NCI-H226 (cell line): ENCODE data around the gene LZTFL1.
"Not testable (repeated sequence)": the region's sequence is repeated elsewhere in the genome, so short reads cannot be mapped to it uniquely, and the experiment has no call there.

Experiments used
- DNase-seq: peaks from one replicate; pipeline ENCODE4 v3.0.0-alpha.2; 2015

Gene LZTFL1

DNA sequence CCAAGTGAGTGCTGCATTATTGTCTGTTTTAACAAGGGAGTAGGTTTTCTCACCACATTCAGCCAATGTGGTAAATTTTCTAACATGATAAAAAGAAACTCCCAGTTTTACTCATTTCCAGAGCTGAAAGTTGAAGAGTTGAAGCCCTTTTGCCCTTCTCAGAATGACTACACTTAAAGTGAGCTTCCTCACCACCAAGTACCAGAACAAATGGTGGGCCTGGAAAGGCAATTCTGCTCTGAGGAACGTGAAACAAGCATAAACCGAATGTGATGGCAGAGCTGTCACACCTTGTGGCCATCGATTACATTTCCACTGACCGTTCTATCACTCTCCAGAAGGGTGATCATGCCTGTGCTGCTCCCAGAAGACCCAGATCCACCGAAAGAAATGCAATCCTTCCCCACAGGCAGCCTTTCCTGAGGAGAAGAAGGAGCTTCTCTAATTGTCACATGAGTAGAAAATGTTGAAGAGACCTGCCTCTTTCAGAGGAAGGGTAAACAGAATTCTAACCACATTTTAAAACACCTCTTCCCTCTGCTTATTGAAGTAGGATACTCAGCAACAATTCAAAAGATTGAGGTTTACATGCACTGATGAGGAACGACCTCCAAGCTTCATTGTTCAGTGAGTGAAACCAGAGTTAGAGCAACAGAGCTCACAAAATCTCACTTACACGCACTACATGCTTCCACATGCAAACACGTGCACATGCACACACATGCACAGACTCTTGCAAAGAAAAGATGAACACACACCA, 23.0 kb upstream of the LZTFL1 start:
- DNase-seq, result no peak

DNA sequence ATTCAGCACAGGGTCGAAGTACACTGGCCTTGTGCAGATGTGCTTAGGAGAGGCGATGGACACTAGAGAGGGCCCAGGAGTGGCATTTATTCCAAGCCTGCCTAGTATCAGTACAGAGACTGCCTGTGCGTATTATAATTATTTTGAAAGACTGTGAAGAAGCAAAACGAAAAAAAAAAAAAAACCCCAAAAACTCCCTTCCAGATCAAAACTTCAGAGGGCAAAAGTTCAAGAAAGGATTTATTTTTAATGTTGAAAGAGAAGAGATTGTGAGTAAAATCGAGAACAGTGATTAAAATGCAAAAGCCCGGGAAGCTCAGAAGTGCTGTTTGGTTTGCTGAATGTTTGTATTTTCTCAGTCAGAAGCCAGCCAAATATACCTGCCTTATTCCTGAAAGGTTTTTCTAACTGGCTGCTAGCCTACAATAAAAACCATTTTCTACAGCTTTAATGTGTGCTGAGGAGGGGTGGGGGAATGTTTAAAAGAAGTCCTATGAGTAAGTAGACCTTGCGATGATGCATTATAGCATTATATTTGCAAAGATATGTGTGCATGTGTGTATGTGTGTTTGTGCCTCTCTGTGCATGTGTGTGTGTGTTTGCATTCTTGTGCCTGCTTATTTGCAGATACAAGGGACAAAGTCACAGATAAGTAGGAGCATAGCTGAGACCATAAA, 19.3 kb upstream of the LZTFL1 start:
- DNase-seq, result no peak

DNA sequence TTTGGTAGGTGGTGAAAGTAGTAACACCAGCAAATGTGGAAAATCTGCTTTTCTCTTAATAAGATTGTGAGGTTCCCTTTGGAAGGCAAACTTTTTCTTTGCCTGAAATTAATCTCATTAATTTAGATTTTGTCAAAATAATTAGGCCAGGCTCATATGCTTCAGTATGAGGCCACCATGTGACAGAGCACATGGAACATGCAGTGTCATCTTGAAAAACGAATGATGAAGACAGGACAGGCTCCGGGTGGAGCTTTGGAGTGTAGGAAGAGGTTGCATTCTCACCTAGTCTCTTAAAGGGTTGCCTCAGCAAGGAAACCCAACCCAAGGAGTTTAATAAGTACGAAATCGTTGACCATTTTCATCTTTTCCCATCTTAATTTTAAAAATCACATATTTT, 18.6 kb upstream of the LZTFL1 start:
- DNase-seq, result no peak

DNA sequence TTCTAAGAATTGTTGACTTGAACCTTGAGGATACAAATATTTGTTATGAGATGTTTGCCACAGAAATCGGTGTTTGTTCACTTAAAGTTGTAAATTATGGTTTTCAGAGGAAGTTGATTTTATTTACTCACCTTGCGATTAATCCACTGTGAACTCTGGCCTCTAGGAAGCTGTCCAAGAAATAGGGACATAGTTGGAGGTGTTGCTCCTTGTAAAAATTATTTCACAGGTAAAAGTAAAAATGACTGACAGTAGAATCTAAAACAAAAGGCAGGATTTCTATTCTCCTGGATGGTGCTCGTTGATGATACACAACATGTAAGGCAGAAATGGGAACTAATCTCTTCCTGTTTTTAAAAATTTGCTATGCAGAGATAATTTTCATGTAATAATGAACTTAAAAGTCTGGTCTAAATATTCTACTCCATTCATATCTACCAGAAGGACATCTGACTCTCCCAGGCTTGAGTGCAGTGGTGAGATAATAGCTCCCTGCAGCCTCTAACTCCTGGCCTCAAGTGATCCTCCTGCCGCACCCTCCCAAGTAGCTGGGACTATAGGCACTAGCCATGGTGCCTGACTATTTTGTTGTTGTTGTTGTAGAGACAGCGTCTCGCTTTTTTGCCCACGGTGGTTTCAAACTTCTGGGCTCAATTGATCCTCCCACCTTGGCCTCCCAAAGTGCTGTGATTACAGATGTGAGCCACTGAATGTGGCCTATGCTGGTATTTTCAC, 17.1 kb upstream of the LZTFL1 start:
- no peak for DNase-seq

DNA sequence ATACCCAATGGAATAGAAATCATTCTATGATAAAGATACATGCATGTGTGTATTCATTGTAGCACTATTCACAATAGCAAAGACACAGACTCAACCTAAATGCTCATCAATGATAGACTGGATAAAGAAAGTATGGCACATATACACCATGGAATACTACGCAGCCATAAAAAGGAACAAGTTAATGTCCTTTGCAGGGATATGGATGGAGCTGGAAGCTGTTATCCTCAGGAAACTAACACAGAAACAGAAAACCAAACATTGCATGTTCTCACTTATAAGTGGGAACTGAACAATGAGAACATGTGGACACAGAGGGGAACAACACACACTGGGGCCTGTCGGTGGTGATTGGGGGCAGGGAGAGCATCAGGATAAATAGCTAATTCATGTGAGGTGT, 15.1 kb upstream of the LZTFL1 start:
- not testable (repeated sequence) for DNase-seq

DNA sequence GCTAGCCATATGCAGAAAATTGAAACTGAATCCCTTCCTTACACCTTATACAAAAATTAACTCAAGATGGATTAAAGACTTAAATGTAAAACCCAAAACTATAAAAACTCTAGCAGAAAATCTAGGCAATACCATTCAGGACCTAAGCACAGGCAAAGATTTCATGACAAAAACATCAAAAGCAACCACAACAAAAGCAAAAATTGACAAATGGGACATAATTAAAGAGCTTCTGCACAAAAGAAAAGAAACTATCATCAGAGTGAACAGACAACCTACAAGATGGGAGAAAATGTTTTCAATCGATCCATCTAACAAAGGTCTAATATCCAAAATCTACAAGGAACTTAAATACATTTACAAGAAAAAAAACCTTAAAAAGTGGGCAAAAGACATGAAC, 14.4 kb upstream of the LZTFL1 start:
- DNase-seq, result not testable (repeated sequence)

GRCh38 chr3:45852828-45853227, 10.9 kb upstream of the LZTFL1 start:
- no peak for DNase-seq

GRCh38 chr3:45848392-45848791, 6.5 kb upstream of the LZTFL1 start:
- DNase-seq, result no peak

GRCh38 chr3:45844616-45845015, 2.7 kb upstream of the LZTFL1 start:
- DNase-seq, result no peak

DNA sequence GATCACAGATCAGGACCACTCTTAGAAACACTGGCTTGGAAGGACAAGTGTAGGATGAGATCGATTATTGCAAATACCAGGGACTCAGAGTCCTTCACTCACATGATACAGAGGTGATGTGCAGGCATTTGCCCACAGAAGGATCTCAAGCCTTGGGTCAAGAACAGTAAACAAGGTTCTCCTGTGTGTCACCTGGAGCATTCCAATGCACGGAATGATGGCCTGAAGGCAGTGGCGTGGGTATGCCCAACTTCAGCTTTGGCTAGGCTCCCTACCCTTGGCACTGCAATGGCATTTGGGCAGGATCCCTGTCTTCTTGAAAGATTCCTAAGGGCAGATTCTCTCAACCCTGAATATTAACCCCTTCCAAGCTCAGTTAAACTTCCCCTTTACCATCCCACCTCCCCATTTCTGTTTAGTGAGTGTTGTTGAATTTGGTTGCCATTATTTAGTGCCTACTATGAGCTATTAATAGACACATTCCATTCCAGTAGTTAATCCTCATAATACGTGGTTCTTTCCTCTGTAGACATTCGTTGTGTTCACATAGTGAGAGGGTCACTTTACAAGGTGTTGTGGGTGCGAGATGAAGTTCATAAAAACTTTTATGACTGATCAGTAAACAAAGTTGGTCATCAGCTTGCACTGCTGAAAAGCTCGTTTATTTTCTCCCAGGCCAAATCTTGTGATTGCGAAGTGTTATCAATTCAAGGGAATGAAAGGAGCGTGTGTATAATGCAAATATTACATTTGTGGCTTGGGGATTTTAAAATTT, 1.1 kb upstream of the LZTFL1 start:
- DNase-seq, result no peak

DNA sequence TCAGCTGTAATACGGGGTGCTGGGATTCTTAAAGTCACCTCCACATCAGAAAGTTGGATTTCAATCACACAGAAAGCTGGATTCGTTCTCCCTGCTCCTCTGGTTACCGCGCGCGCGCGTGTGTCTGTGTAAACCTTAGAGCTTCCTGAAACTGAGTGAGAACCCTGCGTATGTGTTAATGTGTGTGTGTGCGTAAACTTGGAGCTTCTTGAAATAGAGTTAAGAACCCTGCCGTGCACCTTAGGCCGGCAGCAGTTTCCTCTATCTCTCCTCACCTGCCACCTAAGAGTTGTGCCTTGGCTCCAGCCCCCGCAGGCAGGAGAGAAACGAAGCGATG, 531 bp downstream of the LZTFL1 start:
- no peak for DNase-seq

DNA sequence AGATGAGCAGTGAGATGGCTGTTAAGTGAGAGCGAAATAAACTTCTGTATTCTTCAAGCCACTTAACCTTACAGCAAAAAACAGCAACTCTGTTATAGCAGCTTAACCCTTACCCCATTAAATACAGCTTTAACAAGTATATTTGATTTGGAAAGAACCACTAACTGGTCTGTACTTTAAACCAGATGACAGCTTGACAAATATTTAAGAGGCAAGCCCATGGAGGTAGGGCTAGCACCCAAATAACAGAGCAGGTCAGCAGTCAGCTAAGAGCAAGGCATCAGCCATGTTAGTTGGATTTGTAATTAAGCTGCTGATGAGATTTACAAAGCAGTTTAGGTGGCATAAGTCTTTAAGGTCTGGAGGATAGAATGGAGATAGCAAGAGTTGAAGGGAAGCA, 3.5 kb downstream of the LZTFL1 start:
- no peak for DNase-seq

- DNase-seq, result no peak
Observed at GRCh38 chr3:45832699-45833098, 9.2 kb downstream of the LZTFL1 start.

DNA sequence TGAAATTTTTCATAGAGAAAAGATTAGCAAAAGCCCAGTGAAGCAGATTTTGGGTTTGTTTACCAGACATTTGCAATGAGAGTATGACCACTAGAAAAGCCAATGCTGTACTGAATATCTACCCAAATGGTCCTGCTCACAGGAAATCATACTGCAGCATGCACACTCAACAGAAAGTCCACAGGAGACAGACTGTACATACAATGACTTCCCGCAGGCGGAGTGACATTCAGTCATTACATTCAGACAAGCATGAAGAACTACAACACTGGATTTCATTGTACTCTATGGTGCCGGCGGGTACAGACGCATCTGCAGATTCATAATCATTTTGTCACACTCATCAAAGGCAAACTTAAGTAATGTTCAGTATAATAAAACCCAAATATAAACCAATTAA, 11.8 kb downstream of the LZTFL1 start:
- no peak for DNase-seq

- DNase-seq, result no peak
Observed at GRCh38 chr3:45826908-45827307, 15.0 kb downstream of the LZTFL1 start.

DNA sequence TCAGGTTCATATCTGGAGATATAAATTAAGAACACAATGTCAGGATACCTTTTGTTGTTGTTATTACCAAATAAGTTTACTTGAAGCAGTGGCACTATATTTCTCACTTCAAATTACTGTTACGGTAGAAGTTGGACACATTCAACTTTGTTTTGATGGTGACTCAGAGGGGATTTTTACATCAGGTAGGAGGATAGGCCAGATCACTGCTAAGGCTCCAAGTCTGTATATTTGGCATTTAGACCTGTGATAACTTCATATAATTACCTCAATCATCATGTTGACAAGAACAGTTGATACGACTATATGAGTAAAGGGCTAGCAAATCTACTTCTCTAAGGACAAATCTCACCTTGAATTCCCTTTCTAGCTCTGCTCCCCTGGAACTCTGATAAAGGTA, 15.6 kb downstream of the LZTFL1 start:
- peak; percentile 21 for DNase-seq

GRCh38 chr3:45821127-45821526, 20.8 kb downstream of the LZTFL1 start:
- no peak for DNase-seq

- no peak for DNase-seq
Observed at GRCh38 chr3:45819543-45819942, 22.4 kb downstream of the LZTFL1 start.

- DNase-seq, result peak; percentile 81
Observed at GRCh38 chr3:45817831-45818522, 23.9 kb downstream of the LZTFL1 start.

- DNase-seq, result peak; percentile 72
Observed at GRCh38 chr3:45816544-45816943, 25.4 kb downstream of the LZTFL1 start.

DNA sequence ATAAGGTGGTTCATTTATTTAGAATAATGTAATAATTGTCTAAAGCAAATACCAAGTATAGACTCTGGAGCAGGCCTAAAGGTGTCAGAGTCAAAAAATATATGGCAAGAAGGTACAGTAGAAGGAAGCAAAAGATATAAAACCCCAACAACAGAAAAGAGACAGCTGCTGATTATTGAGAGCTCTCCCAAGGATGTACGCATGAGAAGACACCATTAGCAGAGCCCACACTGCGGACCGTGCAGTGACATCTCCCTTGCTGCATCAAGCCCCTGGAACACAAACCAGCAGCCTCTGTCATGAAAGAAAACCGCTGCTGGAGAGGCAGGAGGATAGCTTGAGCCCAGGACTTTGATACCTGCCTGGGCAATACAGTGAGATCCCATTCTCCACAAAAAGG, 27.6 kb downstream of the LZTFL1 start:
- DNase-seq, result no peak

GRCh38 chr3:45807681-45808540, 34.0 kb downstream of the LZTFL1 start:
- no peak for DNase-seq
